ENCODE data around the gene OTOG. TPM values are rescaled to one million over a fixed set of nuclear protein-coding genes. Genes with fewer than 3 reads are reported as not detected.
"Not testable (repeated sequence)": the region's sequence is repeated elsewhere in the genome, so short reads cannot be mapped to it uniquely, and the experiment has no call there.

The OTOG gene
- total RNA-seq, 1 donor from 2014 or later, result not detected

DNA sequence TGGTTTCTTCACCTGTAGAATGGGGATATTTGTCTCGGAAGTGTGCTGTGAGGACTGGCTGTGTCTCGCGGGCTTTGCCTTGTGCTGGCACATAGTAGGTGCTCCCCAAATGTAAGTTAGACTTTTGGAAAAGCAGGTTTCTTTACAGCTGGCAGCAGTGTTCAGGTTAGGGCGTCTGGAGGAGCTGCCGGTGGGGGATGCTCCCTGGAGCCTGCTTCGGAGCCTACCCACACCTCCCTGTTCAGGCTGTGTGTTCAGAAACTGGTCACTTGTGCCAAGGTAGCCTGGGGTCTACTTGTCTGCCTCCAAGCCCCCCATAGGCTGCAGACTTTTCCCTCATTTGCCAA, 60.0 kb downstream of the OTOG start:
- intact Hi-C loops (cut with DNase I), result loop anchor here (10.0 kb wide), 1 partner anchor 1782 kb away; no protein-coding TSS in a partner anchor
- ATAC-seq (no peak), DNase-seq (ENCODE audit: low spot score) (no peak)

- DNase-seq (ENCODE audit: low spot score) (no peak), ATAC-seq (no peak)
- intact Hi-C loops (cut with DNase I), result loop anchor here (10.0 kb wide), 1 partner anchor 1783 kb away; no protein-coding TSS in a partner anchor
These were observed 60.8 kb downstream of the OTOG start for GRCh38 chr11:17607591-17608570.

GRCh38 chr11:17608821-17609220, 61.8 kb downstream of the OTOG start:
- ATAC-seq, result no peak
- intact Hi-C loops (cut with DNase I), result loop anchor here (10.0 kb wide), 1 partner anchor 1784 kb away; no protein-coding TSS in a partner anchor

GRCh38 chr11:17609291-17610084, 62.4 kb downstream of the OTOG start:
- no peak for ATAC-seq
- intact Hi-C loops (cut with DNase I), result loop anchor here (10.0 kb wide), 1 partner anchor 1785 kb away; no protein-coding TSS in a partner anchor
- no peak for DNase-seq (ENCODE audit: low spot score)

More at GRCh38 chr11:17608821-17609220, 61.8 kb downstream of the OTOG start:
- DNase-seq (ENCODE audit: low spot score), result no peak

DNA sequence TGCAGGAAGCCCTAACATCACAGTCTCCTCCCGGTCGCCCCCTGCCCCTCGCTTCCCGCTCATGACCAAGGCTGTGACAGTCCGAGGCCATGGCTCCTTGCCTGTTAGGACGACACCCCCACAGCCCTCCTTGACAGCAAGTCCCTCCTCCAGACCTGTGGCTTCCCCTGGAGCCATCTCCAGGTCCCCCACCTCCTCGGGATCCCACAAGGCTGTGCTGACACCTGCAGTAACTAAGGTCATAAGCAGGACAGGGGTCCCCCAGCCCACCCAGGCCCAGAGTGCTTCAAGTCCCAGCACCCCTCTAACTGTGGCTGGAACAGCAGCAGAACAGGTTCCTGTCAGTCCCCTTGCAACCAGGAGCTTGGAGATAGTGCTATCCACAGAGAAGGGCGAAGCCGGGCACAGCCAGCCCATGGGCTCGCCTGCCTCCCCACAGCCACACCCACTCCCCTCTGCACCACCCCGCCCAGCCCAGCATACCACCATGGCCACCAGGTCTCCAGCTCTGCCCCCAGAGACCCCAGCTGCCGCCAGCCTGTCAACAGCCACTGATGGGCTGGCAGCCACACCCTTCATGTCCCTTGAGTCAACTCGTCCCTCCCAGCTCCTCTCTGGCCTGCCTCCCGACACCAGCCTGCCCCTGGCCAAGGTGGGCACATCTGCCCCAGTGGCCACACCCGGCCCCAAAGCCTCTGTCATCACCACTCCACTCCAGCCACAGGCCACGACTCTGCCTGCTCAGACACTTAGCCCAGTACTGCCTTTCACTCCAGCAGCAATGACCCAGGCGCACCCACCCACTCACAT, 63.2 kb downstream of the OTOG start:
- DNase-seq (ENCODE audit: low spot score) (no peak), ATAC-seq (no peak)
- intact Hi-C loops (cut with DNase I), result no loop called here

GRCh38 chr11:17611049-17611448, 64.0 kb downstream of the OTOG start:
- ATAC-seq, result peak; percentile 16
- DNase-seq (ENCODE audit: low spot score), result no peak
- intact Hi-C loops (cut with DNase I), result no loop called here

DNA sequence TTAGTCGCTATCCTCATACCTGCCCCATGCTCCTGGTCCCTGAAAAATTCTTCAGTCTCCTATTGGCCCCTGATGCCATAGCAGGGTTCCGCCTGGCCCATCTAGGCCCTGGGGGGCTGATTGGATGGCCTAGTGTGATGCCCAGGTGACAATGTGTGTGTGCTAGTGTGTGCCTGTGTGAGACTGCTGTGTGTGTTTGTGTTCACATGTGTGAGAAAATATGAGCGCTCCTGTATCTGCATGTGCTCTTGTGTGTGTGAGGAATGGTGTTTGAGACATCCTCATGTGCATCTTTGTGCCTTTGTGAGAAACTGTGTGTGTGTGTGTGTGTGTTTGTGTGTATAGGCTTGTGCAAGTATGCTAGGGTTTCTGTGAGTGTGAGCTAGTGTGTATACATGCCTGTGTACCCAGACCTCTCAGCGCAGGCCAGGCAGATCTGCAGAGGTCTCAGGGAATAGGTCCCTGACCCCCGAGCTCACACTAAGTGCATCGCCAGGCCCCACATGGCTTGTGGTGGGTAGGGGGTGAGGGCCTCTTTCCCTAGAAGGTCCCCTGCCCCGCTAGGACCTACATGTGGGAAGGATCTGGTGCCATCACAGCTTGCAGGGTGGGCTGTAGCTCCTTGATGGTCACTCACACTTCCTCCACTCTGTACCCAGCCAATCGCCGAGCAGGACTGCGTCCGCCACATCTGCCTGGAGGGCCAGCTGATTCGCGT, 64.6 kb downstream of the OTOG start:
- ATAC-seq (no peak), DNase-seq (ENCODE audit: low spot score) (no peak)
- intact Hi-C loops (cut with DNase I), result no loop called here

GRCh38 chr11:17612221-17613188, 65.4 kb downstream of the OTOG start:
- intact Hi-C loops (cut with DNase I), result no loop called here
- ATAC-seq, result no peak
- DNase-seq (ENCODE audit: low spot score), result no peak

GRCh38 chr11:17613428-17613962, 66.4 kb downstream of the OTOG start:
- ATAC-seq (no peak), DNase-seq (ENCODE audit: low spot score) (no peak)
- intact Hi-C loops (cut with DNase I), result no loop called here

DNA sequence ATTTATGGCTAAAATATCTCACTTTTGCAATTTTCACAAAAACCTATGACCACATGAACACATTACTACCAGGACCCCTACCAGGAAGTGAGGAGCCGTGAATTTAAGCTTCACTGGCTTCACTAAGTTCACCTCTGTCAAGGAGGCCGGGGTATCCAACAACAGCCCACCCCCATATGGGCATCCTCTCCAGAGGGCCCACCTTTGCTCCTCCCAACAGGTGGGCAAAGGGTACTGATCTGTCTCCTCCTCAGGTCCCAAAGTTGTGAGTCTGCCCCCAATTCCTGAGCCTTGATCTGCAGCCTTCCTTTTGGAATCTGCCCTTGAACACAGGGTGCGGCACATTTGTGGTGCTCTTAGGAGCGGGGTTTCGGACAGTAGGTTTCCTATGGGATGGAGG, 66.9 kb downstream of the OTOG start:
- no peak for ATAC-seq
- no peak for DNase-seq (ENCODE audit: low spot score)
- intact Hi-C loops (cut with DNase I), result no loop called here

GRCh38 chr11:17622711-17623110, 75.7 kb downstream of the OTOG start:
- ATAC-seq; intact Hi-C loops (cut with DNase I): not testable (repeated sequence)

DNA sequence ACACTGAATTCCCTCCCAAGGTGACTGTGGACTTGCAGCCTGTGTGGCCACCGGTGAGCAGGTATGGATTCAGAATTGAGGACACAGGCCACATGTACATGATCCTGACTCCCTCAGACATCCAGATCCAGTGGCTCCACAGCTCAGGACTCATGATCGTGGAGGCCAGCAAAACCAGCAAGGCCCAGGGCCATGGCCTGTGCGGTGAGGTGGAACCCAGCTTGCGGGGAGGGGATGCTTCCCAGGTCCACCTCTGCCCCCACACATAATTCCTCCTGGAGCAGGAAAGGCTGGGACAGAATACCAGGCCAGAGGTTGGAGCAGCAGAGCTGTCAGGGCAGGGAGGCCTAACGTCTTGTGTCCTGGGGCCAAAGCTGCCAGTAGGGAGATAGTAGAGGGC, 82.1 kb downstream of the OTOG start:
- no peak for ATAC-seq
- intact Hi-C loops (cut with DNase I), result no loop called here
- no peak for DNase-seq (ENCODE audit: low spot score)

More at GRCh38 chr11:17622711-17623110, 75.7 kb downstream of the OTOG start:
- DNase-seq (ENCODE audit: low spot score), result not testable (repeated sequence)

DNA sequence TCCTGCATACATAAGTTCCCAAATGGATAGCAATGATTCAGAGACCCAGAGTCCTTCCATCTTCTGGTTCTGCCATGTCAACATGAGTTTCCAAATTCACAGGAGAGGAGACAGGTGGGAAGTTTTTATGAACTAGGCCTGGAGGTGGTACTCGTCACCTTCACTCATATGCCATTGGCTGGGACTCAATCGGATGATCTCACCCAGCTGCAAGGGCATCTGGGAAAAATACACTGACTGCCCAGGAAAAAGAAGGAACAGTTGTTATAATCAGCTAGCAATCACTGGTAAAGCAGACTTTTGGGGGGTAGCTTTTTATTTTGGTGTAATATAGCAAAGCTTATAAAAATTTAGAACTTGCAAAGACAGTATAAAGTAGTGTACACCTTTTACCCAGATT, 83.9 kb downstream of the OTOG start:
- intact Hi-C loops (cut with DNase I), result no loop called here
- DNase-seq (ENCODE audit: low spot score), result no peak
- no peak for ATAC-seq

DNA sequence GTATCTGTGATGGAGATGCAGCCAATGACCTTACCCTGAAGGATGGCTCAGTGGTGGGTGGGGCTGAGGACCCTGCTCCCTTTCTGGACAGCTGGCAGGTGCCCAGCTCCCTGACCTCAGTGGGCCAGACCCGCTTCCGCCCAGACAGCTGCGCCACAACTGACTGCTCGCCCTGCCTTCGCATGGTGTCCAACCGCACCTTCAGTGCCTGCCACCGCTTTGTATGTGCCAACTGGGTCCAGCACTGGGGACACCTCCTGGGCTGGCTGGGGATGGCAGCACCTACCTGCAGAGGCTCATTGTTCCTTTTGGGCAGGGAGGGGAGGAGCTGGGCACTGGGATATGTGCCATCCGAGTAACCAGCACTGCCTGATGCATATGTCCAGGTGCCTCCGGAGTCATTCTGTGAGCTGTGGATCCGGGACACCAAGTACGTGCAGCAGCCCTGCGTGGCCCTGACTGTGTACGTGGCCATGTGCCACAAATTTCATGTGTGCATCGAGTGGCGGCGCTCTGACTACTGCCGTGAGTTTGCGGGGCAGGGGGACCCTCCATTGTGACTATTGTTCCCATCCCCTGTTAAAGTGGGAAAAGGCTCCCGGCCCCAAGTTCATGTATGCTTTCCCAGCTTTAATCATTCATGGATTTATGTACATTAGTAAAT, 84.8 kb downstream of the OTOG start:
- ATAC-seq (no peak), DNase-seq (ENCODE audit: low spot score) (no peak)
- intact Hi-C loops (cut with DNase I), result no loop called here

GRCh38 chr11:17633279-17633986, 86.4 kb downstream of the OTOG start:
- intact Hi-C loops (cut with DNase I), result no loop called here
- ATAC-seq (peak; percentile 20), DNase-seq (ENCODE audit: low spot score) (no peak)

Measured in sciatic nerve (tissue), 2 donors.